22Rv1 (cell line): ENCODE measurements around the gene PLXNA4.

Experiments used
- ZFX ChIP-seq: fragments of 450-650 bp; IDR thresholded peaks from 2 replicates; pipeline ENCODE4 v1.6.1; 2017; ENCODE audit warnings: antibody characterized with exemption, borderline replicate concordance
- TF ChIP-seq, protein P1 (sequence below): fragments of 450-650 bp; IDR thresholded peaks from 2 replicates; pipeline ENCODE4 v1.5.1; 2017; ENCODE audit warnings: mild to moderate bottlenecking

DNA sequence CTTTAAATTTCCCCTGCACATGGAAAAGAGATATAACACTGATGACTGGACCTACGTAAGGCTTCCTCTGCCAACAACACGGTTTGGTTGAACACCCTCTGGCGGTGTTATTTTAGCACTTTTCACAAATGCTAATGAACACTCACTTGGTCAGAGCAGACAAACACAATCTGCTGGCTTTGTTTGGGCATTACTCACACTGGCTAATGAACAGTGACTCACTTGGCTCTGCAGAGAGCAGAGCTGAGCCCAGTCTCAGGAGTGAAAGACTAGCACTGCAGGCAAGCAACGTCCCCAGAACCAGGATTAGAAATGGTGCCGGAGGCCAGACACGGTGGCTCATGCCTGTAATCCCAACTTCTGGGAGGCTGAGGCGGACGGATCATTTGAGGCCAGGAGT, 430.8 kb downstream of the PLXNA4 start:
- TF ChIP-seq, protein P1, sequence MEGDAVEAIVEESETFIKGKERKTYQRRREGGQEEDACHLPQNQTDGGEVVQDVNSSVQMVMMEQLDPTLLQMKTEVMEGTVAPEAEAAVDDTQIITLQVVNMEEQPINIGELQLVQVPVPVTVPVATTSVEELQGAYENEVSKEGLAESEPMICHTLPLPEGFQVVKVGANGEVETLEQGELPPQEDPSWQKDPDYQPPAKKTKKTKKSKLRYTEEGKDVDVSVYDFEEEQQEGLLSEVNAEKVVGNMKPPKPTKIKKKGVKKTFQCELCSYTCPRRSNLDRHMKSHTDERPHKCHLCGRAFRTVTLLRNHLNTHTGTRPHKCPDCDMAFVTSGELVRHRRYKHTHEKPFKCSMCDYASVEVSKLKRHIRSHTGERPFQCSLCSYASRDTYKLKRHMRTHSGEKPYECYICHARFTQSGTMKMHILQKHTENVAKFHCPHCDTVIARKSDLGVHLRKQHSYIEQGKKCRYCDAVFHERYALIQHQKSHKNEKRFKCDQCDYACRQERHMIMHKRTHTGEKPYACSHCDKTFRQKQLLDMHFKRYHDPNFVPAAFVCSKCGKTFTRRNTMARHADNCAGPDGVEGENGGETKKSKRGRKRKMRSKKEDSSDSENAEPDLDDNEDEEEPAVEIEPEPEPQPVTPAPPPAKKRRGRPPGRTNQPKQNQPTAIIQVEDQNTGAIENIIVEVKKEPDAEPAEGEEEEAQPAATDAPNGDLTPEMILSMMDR, result no peak
- no peak for TF ChIP-seq ZFX
